ENCODE data around the gene FILIP1L.

Gene FILIP1L

DNA sequence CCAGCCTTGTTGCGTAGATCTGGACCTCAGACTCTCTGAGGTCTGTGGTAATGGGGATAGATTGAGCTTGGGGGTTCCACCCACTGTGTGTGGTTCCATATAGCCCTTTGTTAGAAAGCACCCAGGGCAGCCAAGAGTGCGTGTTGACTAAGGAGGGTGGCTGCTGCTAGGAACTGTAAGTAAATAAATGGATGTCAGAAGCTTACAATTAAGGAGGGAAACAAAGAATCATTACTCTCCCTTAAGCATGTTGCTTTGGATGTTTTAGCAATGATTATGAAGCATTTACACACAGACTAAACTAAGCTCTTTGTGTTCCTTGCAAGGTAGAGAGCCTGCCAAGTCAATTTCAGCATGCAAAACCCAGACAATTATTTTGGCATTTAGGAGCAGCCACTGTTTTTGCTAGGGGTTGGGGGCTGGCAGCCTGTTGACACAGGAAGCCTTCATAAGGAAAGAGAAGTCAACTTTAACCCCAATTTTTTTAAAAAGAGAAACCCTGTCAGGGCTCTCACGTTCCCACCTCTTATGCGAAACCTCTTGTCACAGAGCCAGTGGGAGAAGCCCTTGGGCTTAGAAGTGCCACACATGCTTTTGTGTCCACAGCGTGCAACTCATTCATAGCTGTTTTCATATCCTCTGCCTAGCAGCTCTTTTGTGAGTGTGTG lies 168.8 kb downstream of the FILIP1L start:
- intact Hi-C loops (cut with micrococcal nuclease) = no loop called here
- H3K4me1 Mint-ChIP-seq (ENCODE audit: low read depth) = peaks cover 3% of the 10 kb centered on the region
- H3K4me3 Mint-ChIP-seq = no peak overlapping the region
- H3K9me3 Mint-ChIP-seq = no peaks in the 10 kb centered on the region
- H3K27me3 Mint-ChIP-seq = no peaks in the 10 kb centered on the region
- H3K36me3 Mint-ChIP-seq (ENCODE audit: low read depth) = no peaks in the 10 kb centered on the region
- no peak overlapping the region for H3K27ac Mint-ChIP-seq

DNA sequence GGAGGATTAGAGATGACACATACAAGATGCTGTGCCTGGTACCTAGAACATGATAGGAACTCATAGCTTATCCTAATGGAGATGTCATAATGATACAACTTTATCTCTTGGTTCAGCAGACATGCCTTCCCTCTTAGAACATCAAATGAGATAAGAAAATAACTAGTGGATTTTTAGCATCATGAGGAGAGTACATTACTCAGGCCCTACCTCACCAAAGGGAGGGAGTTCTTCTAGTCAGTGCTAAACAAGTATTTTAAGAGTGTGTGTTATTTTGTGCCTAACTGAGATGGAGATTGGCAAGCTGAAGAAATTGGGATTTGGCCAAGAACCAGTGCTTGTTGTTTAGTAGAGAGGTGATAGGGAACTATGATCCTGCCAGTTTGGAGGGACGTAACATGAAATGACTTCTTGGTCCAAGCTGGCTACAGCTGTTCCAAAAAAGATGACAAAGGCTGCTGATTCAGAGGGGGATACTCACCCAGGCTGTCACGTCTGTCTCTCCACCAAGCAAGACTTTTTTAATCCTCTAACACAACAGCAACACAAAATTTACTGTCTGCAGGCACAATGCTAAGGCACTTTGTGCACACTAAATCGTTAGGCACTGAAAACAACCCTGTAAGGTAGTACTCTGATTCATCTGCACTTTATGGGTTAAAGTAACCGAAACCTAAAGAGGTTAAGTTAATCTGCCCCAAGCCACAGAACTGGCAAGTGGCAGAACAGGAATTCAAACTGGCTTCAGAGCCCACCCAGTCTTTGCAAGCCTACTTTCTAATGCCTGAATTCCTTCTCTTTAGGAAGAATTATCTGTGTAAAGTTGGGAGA lies 170.2 kb downstream of the FILIP1L start:
- no peaks in the 10 kb centered on the region for H3K4me1 Mint-ChIP-seq (ENCODE audit: low read depth)
- intact Hi-C loops (cut with micrococcal nuclease) = no loop called here

DNA sequence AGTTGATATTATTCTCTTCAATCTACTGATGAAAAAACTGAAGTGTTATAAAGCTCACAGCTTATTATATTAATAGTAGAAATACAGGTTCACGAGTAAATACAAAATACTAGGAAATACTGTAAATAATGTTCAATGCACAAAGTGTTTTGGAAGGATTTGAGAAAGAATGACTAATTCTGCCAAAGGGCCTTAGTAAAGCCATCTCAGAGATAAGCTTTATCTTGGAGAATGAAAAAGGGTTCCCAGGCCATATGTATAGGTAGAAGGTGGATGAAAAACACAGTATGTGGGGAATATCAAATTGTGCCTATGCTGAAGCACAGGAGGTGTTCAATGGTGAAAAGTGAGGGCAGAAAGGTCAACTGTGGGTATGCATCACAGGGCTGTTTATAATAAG lies 173.1 kb downstream of the FILIP1L start:
- Mint-ChIP-seq H3K4me1 (ENCODE audit: low read depth) (no peaks in the 10 kb centered on the region), H3K27me3 (no peaks in the 10 kb centered on the region), H3K9me3 (no peaks in the 10 kb centered on the region), H3K36me3 (ENCODE audit: low read depth) (no peaks in the 10 kb centered on the region), H3K27ac (no peak overlapping the region), H3K4me3 (no peak overlapping the region)
- intact Hi-C loops (cut with micrococcal nuclease) = no loop called here

More for the DNA sequence above, 170.2 kb downstream of the FILIP1L start:
- Mint-ChIP-seq H3K27me3 (no peaks in the 10 kb centered on the region), H3K9me3 (no peaks in the 10 kb centered on the region), H3K4me3 (no peak overlapping the region), H3K27ac (no peak overlapping the region), H3K36me3 (ENCODE audit: low read depth) (no peaks in the 10 kb centered on the region)

DNA sequence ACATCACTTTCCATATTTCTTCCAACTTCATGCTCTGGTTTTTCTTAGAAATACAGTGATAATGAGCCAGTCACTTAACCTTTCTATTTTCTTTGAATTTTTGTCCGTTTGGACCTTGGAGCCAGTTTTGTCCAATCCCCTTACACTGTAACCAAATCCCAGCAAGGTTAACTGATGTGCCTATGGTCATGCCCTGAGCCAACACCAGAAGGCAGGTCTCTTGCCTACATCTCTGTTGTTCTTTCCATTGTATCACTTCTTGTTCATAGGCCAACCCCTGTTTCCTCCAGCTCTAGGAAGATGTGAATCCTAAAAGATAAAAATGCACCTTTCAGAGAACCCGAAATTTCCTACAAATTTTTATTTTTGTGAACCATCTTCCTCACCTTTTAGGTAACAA lies 174.0 kb downstream of the FILIP1L start:
- Mint-ChIP-seq H3K9me3 (no peaks in the 10 kb centered on the region), H3K4me3 (no peak overlapping the region), H3K27ac (no peak overlapping the region), H3K27me3 (no peaks in the 10 kb centered on the region), H3K36me3 (ENCODE audit: low read depth) (no peaks in the 10 kb centered on the region), H3K4me1 (ENCODE audit: low read depth) (no peaks in the 10 kb centered on the region)
- intact Hi-C loops (cut with micrococcal nuclease) = no loop called here

DNA sequence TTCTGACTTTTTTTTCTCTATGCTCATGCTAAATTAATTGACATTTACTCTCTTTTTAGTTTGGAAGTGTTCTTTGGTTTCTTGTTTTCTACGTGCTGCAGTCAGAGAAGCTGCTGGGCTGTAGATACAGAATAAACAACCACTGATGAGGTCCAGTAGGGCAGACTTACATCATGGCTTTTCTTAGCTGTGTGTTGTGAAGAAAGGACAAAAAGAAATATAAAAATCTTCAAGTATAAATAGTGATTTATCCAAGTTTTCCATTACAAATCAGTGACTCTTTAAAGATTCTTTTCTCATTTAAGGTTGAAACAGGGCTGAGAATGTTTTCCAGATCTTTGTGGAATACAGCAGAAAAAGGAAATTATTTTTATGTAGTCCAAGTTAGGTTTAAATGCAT lies 174.4 kb downstream of the FILIP1L start:
- Mint-ChIP-seq H3K4me1 (ENCODE audit: low read depth) (no peaks in the 10 kb centered on the region), H3K36me3 (ENCODE audit: low read depth) (no peaks in the 10 kb centered on the region), H3K27ac (no peak overlapping the region), H3K9me3 (no peaks in the 10 kb centered on the region), H3K27me3 (no peaks in the 10 kb centered on the region), H3K4me3 (no peak overlapping the region)
- intact Hi-C loops (cut with micrococcal nuclease) = no loop called here

DNA sequence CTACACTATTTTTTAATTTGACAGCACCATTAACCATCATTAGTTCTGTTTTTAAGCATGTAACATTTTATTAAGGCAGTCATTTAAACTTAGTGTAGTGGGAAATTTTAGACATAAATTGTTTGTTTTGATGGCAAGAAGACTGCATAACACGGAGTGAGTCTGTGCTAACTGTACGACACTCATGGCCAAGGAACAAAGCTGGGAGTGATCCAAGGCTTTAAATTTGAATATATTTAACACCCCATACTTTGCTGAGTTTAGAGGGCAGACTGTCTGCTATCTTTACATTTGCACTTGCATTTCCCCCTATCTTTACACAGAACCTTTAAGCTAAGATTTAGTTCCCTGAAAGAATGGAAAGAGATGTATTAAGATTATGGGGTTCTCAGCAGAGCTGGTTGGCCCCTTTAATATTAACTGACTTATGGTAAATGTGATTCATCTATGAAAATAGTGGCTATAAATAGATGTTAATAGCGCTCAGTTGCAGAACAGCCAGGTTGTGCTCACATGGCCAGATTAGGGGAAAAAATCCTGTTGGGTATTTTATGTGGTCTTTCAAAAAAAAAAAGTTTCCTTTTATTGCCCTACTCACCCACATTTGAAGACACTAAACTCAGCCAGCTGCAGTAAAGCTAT lies 175.9 kb downstream of the FILIP1L start:
- intact Hi-C loops (cut with micrococcal nuclease) = no loop called here
- no peak overlapping the region for H3K4me3 Mint-ChIP-seq
- no peaks in the 10 kb centered on the region for H3K36me3 Mint-ChIP-seq (ENCODE audit: low read depth)
- H3K4me1 Mint-ChIP-seq (ENCODE audit: low read depth) = no peaks in the 10 kb centered on the region
- no peaks in the 10 kb centered on the region for H3K9me3 Mint-ChIP-seq
- H3K27ac Mint-ChIP-seq = no peak overlapping the region
- no peaks in the 10 kb centered on the region for H3K27me3 Mint-ChIP-seq

DNA sequence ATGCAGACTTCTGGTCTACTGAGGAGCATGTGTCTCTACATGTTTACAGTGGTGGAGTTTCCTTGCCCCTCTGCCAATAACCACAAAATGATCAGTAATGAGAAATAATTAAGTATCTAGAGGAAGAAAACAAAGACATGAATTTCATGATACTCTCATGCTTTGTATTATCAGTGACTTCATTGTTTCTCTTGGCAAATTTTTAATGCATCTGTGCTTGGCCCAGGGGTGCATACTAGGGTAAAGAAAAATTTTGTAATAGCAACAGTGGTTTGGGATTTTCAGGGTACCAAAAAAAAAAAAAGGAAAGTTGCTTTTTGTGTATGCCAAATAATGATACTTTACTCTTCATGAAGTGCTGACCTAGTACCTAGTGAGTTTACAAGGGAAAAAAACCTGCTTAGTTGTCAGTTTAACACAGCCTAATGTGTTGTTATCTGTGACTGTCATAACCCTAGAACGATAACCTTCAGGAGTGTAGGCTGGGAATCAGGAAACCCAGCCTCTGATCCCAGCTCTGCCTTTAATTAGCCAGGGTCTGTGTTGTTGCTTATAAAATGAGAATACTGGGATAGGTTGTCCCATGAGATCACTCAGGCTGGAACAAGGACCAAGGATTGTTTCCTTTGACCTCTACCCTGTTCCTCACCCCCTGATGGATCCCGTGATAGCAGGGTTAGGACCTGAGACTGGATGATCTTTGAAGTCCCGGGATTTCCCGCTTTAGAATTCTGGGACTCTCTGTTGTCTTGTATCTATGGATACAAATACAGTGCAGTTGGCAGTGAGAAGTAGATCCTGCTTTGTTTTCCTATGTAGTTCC lies 179.1 kb downstream of the FILIP1L start:
- no peak overlapping the region for H3K27ac Mint-ChIP-seq
- intact Hi-C loops (cut with micrococcal nuclease) = no loop called here
- H3K36me3 Mint-ChIP-seq (ENCODE audit: low read depth) = no peaks in the 10 kb centered on the region
- H3K9me3 Mint-ChIP-seq = no peaks in the 10 kb centered on the region
- H3K27me3 Mint-ChIP-seq = no peaks in the 10 kb centered on the region
- no peaks in the 10 kb centered on the region for H3K4me1 Mint-ChIP-seq (ENCODE audit: low read depth)
- no peak overlapping the region for H3K4me3 Mint-ChIP-seq

DNA sequence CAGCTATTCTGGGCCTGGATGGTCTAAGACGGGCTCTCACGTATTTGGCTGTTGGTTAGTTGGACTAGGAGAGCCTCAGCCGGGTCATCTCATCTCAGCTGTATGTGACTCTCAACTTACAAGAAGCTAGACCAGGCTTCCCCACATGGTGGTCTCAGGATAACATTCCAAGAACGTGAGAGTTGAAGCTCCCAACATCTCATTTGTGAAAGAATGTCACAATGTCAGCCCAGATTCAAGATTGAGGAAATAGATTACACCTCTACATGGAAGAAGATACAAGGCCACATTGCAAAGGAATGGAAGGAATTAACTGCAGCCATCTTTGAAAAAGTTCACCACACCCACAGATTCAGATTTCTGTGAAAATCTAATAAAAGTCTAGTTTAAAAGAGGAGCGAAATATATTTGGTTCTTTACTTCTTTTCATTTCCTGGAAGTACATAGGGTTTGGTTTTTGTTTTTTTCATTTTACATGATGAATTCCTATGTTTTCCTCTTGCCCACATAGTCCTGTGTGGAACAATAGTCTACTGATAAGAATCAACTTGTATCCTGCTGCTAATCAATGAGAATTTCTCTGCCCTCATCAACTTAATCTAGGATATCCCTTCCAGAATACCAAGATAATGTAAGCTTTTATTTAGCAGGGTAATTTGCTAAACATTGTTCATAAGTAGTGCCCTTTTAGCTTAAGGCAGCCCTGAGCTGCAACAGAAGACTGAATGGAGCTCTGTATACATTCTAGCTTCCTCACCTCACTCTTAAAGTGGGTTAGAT lies 180.1 kb downstream of the FILIP1L start:
- H3K27me3 Mint-ChIP-seq = no peaks in the 10 kb centered on the region
- no peaks in the 10 kb centered on the region for H3K4me1 Mint-ChIP-seq (ENCODE audit: low read depth)
- no peaks in the 10 kb centered on the region for H3K9me3 Mint-ChIP-seq
- H3K36me3 Mint-ChIP-seq (ENCODE audit: low read depth) = no peaks in the 10 kb centered on the region
- intact Hi-C loops (cut with micrococcal nuclease) = no loop called here
- H3K27ac Mint-ChIP-seq = no peak overlapping the region
- no peak overlapping the region for H3K4me3 Mint-ChIP-seq

DNA sequence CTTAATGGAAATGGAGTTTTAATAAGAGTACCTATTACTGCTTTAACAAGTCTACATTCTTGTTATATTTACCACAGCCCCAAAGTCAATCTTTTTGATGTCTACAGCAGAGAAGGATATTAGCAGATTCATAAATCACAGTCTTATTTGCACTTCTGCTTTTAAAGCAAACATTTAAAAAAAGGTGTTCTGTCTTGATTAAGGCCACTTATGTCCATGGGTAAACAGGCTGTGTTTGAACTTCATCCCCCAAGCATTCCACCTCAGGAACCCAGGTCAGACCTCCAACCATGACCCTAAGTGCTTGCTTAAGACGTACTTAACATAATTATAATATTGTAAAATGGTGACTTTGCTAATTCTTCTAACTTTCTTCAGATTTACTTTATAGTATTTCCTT lies 183.2 kb downstream of the FILIP1L start:
- Mint-ChIP-seq H3K27me3 (no peaks in the 10 kb centered on the region), H3K4me3 (no peak overlapping the region), H3K9me3 (no peaks in the 10 kb centered on the region), H3K27ac (no peak overlapping the region), H3K36me3 (ENCODE audit: low read depth) (no peaks in the 10 kb centered on the region), H3K4me1 (ENCODE audit: low read depth) (no peaks in the 10 kb centered on the region)
- intact Hi-C loops (cut with micrococcal nuclease) = no loop called here

DNA sequence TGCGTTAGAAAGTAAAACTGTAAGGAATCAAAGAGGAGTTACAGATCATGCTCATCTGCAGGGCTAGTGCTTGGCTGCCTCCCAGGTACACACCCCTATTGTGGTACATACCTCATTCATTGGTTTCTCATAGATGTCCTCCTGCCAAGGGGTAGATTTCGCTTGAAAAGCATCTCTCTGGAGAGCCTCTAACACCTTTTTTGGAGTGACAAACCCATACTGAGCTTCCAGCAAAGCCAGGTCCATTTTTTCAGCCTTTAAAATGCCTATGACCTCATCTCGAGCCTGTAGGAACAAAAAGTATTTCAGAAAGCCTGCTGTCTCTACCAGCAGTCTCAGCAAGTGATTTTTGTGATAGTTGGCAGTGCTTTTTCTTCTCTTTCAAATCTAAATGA lies 184.6 kb downstream of the FILIP1L start:
- Mint-ChIP-seq H3K4me3 (no peak overlapping the region), H3K27ac (no peak overlapping the region), H3K9me3 (no peaks in the 10 kb centered on the region), H3K27me3 (no peaks in the 10 kb centered on the region), H3K36me3 (ENCODE audit: low read depth) (no peaks in the 10 kb centered on the region), H3K4me1 (ENCODE audit: low read depth) (no peaks in the 10 kb centered on the region)
- intact Hi-C loops (cut with micrococcal nuclease) = no loop called here

DNA sequence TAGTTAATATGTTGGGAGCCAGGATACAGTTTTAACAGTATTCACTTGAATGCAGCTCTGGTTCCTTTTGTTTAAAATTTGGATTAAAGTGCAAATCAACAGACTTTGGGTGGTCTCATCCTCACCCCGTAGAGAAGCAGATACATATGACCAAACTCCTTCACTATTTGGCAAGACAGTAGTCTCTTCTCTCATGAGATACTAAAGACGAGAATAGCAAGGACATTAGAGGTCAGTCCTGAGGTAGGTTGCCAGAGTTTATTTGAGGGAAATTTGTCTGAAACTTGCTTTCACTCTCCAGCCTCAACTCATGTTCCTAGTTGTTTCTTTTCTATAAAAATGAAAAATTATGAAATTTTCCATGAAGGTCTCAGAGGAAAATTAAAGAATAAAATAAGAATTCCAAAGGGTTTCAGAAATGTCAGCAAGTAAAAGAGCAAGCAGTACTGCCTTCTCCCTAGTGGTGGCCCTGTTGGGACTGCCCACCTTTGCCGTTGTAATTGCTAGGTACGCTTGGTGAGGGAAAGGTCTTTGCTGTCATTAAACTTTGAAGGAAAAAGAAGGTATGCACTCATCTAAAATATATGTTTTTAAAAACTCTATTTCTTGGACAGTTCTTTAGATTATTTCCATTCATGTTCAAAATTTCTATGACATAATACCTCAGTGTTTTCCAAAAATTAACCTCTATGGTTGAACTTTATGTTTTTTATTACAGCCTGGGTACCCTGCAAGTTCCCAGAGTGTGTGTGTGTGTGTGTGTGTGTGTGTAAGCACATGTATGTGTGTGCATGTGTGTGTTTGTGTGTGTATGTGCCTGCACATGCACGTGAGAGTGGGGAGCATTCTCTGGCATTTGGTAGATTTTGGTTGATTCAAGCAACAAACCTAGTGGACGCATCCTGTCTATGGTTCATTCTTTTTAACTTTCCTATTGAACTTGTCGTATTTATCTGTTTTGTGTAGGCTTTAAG lies 185.2 kb downstream of the FILIP1L start:
- Mint-ChIP-seq H3K27me3 (no peaks in the 10 kb centered on the region), H3K27ac (no peak overlapping the region), H3K4me1 (ENCODE audit: low read depth) (no peaks in the 10 kb centered on the region), H3K4me3 (no peak overlapping the region), H3K9me3 (no peaks in the 10 kb centered on the region), H3K36me3 (ENCODE audit: low read depth) (no peaks in the 10 kb centered on the region)
- intact Hi-C loops (cut with micrococcal nuclease) = no loop called here

DNA sequence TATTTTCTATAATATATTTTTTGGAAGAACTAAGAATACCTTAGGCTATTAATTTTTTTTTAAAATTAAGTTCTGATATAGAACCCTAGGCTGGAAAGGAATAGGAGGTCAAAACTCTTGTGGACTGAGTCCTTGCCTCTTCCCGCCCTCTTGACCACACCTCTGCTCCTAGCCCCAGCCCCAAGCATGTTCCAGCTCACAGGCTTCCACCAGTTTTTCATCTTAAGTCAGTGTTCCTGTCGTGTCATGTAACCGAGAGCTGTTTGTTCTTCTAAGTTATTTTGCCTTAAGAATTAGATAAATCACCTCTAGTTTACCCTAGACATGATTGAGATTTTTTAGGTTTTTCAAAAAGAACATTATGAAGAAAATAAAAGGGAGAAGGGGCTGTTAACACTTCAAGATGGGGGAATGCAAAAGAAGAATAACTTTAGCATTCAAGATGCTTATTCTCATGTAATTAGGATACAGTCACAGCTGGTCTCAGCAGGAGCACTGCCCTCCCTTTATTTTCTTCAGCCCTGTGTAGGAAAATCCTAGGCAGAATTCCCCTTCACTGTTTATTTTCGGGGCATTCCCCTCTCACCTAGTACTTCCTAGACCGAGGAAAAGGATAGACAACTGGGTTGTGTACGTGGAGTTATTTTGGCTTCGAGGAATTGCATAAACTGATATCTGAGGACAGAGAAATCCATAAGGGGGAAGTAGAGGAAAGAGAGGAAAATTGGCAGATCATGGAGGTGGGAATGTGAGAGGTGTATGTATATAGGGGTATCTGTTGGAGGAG lies 186.4 kb downstream of the FILIP1L start:
- Mint-ChIP-seq H3K9me3 (no peaks in the 10 kb centered on the region), H3K27ac (no peak overlapping the region), H3K36me3 (ENCODE audit: low read depth) (no peaks in the 10 kb centered on the region), H3K4me1 (ENCODE audit: low read depth) (no peaks in the 10 kb centered on the region), H3K4me3 (no peak overlapping the region), H3K27me3 (no peaks in the 10 kb centered on the region)
- intact Hi-C loops (cut with micrococcal nuclease) = no loop called here

All from dendritic cell treated with granulocyte-macrophage colony-stimulating factor and Interleukin-4, amounts not matched to agents 40 ng/mL and 50 ng/mL, for 4 days (primary cell).